ENCODE measurements around the gene CCDC24.

DNA sequence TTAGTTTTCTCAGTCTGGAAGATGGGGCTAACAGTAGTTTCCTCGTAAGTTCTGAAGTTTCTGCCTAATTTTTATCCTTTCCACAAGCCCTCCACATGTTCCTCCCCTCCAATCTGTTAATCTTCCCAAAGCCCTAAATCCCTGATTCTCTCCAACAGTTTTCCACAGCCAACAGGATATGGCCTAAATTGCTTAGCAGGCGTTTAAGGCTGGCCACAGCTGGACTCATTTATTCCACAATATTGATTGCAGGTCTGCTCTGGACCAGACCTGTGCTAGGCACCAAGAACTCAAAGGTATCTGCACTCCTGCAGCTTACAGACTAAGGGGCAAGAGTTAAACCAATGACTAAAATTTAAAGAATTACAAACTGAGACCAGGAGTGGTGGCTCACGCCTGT is 35.9 kb downstream of the CCDC24 start:
- TF ChIP-seq, protein P1, sequence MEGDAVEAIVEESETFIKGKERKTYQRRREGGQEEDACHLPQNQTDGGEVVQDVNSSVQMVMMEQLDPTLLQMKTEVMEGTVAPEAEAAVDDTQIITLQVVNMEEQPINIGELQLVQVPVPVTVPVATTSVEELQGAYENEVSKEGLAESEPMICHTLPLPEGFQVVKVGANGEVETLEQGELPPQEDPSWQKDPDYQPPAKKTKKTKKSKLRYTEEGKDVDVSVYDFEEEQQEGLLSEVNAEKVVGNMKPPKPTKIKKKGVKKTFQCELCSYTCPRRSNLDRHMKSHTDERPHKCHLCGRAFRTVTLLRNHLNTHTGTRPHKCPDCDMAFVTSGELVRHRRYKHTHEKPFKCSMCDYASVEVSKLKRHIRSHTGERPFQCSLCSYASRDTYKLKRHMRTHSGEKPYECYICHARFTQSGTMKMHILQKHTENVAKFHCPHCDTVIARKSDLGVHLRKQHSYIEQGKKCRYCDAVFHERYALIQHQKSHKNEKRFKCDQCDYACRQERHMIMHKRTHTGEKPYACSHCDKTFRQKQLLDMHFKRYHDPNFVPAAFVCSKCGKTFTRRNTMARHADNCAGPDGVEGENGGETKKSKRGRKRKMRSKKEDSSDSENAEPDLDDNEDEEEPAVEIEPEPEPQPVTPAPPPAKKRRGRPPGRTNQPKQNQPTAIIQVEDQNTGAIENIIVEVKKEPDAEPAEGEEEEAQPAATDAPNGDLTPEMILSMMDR (conservative IDR thresholded peaks at IDR 0.05; ENCODE audit: low read length) = no peak
- TF ChIP-seq EZH2phosphoT487 (IDR thresholded peaks at IDR 0.05; ENCODE audit: borderline replicate concordance, low read depth, low read length) = no peak

Data from OCI-LY7 (cell line).